NCI-H1105 treated with DMSO at 0.1 percent for 48 hours (cell line): ENCODE results near the gene SPDYE16.
"Not testable (repeated sequence)": the region's sequence is repeated elsewhere in the genome, so short reads cannot be mapped to it uniquely, and the experiment has no call there.

Experiments used
- DNase-seq: peaks from one replicate; lab custom pipeline; 2025; lab: John Stamatoyannopoulos, UW

SPDYE16 gene

GRCh38 chr7:76504351-76505167 lies 38.5 kb downstream of the SPDYE16 start:
- DNase-seq, result not testable (repeated sequence)

- not testable (repeated sequence) for DNase-seq
Observed at GRCh38 chr7:76503244-76503643, 39.9 kb downstream of the SPDYE16 start.

GRCh38 chr7:76502836-76503235 lies 40.3 kb downstream of the SPDYE16 start:
- DNase-seq, result not testable (repeated sequence)

- DNase-seq, result not testable (repeated sequence)
Observed at GRCh38 chr7:76502224-76502623, 40.9 kb downstream of the SPDYE16 start.

- not testable (repeated sequence) for DNase-seq
Observed at GRCh38 chr7:76499924-76500241, 43.2 kb downstream of the SPDYE16 start.

- not testable (repeated sequence) for DNase-seq
Observed at GRCh38 chr7:76499201-76499923, 43.7 kb downstream of the SPDYE16 start.

GRCh38 chr7:76498583-76499200 lies 44.4 kb downstream of the SPDYE16 start:
- DNase-seq, result not testable (repeated sequence)

GRCh38 chr7:76497918-76498582 lies 45.0 kb downstream of the SPDYE16 start:
- not testable (repeated sequence) for DNase-seq

GRCh38 chr7:76495717-76496116 lies 47.4 kb downstream of the SPDYE16 start:
- DNase-seq, result not testable (repeated sequence)

- DNase-seq, result not testable (repeated sequence)
Observed at GRCh38 chr7:76492139-76492538, 51.0 kb downstream of the SPDYE16 start.

- DNase-seq, result not testable (repeated sequence)
Observed at GRCh38 chr7:76487969-76488368, 55.1 kb downstream of the SPDYE16 start.

GRCh38 chr7:76486618-76487017 lies 56.5 kb downstream of the SPDYE16 start:
- DNase-seq, result not testable (repeated sequence)

- DNase-seq, result not testable (repeated sequence)
Observed at GRCh38 chr7:76485822-76486610, 57.1 kb downstream of the SPDYE16 start.

GRCh38 chr7:76484456-76484855 lies 58.6 kb downstream of the SPDYE16 start:
- DNase-seq, result not testable (repeated sequence)

- DNase-seq, result not testable (repeated sequence)
Observed at GRCh38 chr7:76483081-76483480, 60.0 kb downstream of the SPDYE16 start.

GRCh38 chr7:76482660-76483059 lies 60.4 kb downstream of the SPDYE16 start:
- DNase-seq, result not testable (repeated sequence)
